BJ (cell line): Measurements from ENCODE around the gene UBALD2. TPM values are rescaled to one million over a fixed set of nuclear protein-coding genes. Genes with fewer than 3 reads are reported as not detected.
"Not testable (repeated sequence)": the region's sequence is repeated elsewhere in the genome, so short reads cannot be mapped to it uniquely, and the experiment has no call there.

Source experiments
- CTCF ChIA-PET: fragments of 350-600 bp; formaldehyde crosslinking; extraction: SDS; loops from one replicate; lab custom pipeline; 2021; ENCODE audit warnings: antibody characterized with exemption, inconsistent platforms; lab: Yijun Ruan, JAX
- POLR2A ChIA-PET: fragments of 300-600 bp; sonication (Branson Sonifier 250); formaldehyde crosslinking; extraction: SDS; loops from one replicate; lab custom pipeline; 2021; ENCODE audit warnings: antibody characterized with exemption; lab: Charles Lee
- DNase-seq: peaks from one replicate; pipeline ENCODE4 v3.0.0-alpha.2; 2011; ENCODE audit warnings: low read depth
- H3K27me3 ChIP-seq: 2 replicates; pipeline ENCODE4 v1.6.0; 2011; ENCODE audit warnings: low read length; ENCODE audit not compliant: control insufficient read depth, insufficient read depth
- H3K36me3 ChIP-seq: 2 replicates; pipeline ENCODE4 v1.5.1; 2011; ENCODE audit warnings: low read length; ENCODE audit not compliant: control insufficient read depth, insufficient read depth
- H3K4me3 ChIP-seq: 2 replicates; pipeline ENCODE4 v1.5.1; 2011; ENCODE audit warnings: low read depth, mild to moderate bottlenecking, control low read depth, low read length
- polyA plus RNA-seq: library from polyadenylated mRNA; depleted of rRNA; stranded (reverse); fragments of >200 nt; gene quantifications from 2 replicates; pipeline ENCODE4 v1.2.3, GENCODE V29; 2011
- TF ChIP-seq, protein P1 (sequence below): IDR thresholded peaks from 2 replicates; pipeline ENCODE4 v1.5.1; 2011; ENCODE audit warnings: low read depth, mild to moderate bottlenecking, control low read depth, inconsistent platforms, low read length, moderate library complexity; ENCODE audit not compliant: insufficient read depth

UBALD2 gene
- polyA plus RNA-seq, 1 experiment: 50.7 TPM

DNA sequence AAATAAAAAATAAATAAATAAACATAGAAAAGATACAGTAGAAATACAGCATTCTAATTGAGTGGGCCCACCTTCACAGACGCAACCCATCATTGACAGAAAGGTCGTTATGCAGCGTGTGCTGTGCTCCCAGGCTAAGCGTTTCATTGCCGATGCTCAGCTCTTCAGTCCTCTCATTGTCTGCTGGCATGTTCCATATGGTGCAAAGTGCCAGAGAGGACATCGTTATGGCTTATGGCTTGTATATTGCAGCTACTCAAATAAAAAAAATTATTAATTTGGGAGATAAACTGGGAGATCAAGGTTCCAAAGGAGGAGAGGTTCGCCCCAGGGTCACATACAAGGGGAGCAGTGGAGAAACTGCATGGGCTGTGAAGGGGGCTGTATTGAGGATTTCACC is 11.3 kb upstream of the UBALD2 start:
- no peak for DNase-seq
- H3K36me3 ChIP-seq: no peaks in the 10 kb centered on the region
- H3K4me3 ChIP-seq: no peak overlapping the region
- TF ChIP-seq, protein P1, sequence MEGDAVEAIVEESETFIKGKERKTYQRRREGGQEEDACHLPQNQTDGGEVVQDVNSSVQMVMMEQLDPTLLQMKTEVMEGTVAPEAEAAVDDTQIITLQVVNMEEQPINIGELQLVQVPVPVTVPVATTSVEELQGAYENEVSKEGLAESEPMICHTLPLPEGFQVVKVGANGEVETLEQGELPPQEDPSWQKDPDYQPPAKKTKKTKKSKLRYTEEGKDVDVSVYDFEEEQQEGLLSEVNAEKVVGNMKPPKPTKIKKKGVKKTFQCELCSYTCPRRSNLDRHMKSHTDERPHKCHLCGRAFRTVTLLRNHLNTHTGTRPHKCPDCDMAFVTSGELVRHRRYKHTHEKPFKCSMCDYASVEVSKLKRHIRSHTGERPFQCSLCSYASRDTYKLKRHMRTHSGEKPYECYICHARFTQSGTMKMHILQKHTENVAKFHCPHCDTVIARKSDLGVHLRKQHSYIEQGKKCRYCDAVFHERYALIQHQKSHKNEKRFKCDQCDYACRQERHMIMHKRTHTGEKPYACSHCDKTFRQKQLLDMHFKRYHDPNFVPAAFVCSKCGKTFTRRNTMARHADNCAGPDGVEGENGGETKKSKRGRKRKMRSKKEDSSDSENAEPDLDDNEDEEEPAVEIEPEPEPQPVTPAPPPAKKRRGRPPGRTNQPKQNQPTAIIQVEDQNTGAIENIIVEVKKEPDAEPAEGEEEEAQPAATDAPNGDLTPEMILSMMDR: no peak
- POLR2A ChIA-PET: no interaction called here
- H3K27me3 ChIP-seq: no peaks in the 10 kb centered on the region
- CTCF ChIA-PET: interaction anchor here (1.1 to 2.1 kb wide), 3 partner anchors 11 to 137 kb away, joined by 3 to 8 read pairs (median 7); partner anchors contain the start of gene UBALD2

GRCh38 chr17:76254275-76254674 is 10.9 kb upstream of the UBALD2 start:
- Histone ChIP-seq H3K36me3 (no peaks in the 10 kb centered on the region), H3K4me3 (no peak overlapping the region), H3K27me3 (no peaks in the 10 kb centered on the region)
- DNase-seq: no peak
- POLR2A ChIA-PET: interaction anchor here (0.6 kb wide), 1 partner anchor 11 kb away, joined by 6 read pairs; the partner anchor contains the start of gene UBALD2
- TF ChIP-seq, protein P1: no peak
- CTCF ChIA-PET: interaction anchor here (1.6 to 2.1 kb wide), 2 partner anchors 11 to 25 kb away, joined by 7 to 8 read pairs; partner anchors contain the start of gene UBALD2

- Histone ChIP-seq H3K27me3 (no peaks in the 10 kb centered on the region), H3K4me3 (no peak overlapping the region), H3K36me3 (no peaks in the 10 kb centered on the region)
- ChIA-PET POLR2A (interaction anchor here (0.6 kb wide), 1 partner anchor 11 kb away, joined by 3 read pairs; no protein-coding TSS in a partner anchor), CTCF (interaction anchor here (0.6 to 1.2 kb wide), 3 partner anchors 14 to 114 kb away, joined by 3 read pairs; no protein-coding TSS in a partner anchor)
- DNase-seq: no peak
- TF ChIP-seq, protein P1: no peak
These were observed 9.2 kb upstream of the UBALD2 start for GRCh38 chr17:76255801-76256429.

DNA sequence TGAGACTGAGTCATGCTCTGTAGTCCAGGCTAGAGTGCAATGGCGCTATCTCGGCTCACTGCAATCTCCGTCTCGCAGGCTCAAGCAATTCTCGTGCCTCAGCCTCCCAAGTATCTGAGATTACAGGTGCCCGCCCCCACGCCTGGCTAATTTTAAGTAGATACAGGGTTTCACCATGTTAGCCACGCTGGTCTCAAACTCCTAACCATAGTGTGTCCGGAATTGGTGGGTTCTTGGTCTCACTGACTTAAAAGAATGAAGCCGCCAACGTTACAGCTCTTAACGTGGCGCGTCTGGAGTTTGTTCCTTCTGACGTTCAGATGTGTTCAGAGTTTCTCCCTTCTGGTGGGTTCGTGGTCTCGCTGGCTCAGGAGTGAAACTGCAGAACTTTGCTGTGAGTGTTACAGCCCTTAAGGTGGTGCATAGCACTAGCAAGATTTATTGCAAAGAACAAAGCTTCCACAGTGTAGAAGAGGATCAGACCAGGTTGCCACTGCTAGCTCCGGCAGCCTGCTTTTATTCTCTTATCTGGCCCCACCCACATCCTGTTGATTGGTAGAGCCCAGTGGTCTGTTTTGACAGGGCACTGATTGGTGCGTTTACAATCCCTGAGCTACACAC is 8.6 kb upstream of the UBALD2 start:
- CTCF ChIA-PET: interaction anchor here (0.6 to 1.2 kb wide), 3 partner anchors 15 to 115 kb away, joined by 3 read pairs; no protein-coding TSS in a partner anchor
- not testable (repeated sequence) for H3K27me3 ChIP-seq, H3K36me3 ChIP-seq, H3K4me3 ChIP-seq, DNase-seq
- POLR2A ChIA-PET: interaction anchor here (0.6 kb wide), 1 partner anchor 10 kb away, joined by 3 read pairs; no protein-coding TSS in a partner anchor

DNA sequence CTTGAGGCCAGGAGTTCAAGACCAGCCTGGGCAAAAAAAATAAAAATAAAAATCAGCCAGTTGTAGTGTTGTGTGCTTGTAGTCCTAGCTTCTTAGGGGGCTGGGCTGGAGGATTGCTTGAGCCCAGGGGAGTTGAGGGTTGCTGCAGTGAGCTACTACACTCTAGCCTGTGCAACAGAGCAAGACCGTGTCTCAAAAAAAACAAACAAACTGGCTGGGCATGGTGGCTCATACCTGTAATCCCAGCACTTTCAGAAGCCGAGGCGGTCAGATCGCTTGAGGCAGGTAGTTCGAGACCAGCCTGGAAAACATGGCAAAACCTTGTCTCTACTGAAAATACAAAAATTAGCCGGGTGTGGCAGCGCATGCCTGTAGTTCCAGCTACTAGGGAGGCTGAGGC is 4.9 kb upstream of the UBALD2 start:
- H3K36me3 ChIP-seq: no peaks in the 10 kb centered on the region
- POLR2A ChIA-PET: no interaction called here
- DNase-seq: no peak
- TF ChIP-seq, protein P1: no peak
- H3K27me3 ChIP-seq: no peaks in the 10 kb centered on the region
- H3K4me3 ChIP-seq: no peak overlapping the region
- CTCF ChIA-PET: interaction anchor here (1.3 kb wide), 1 partner anchor 20 kb away, joined by 3 read pairs; no protein-coding TSS in a partner anchor
